Stimulated activated CD4-positive, alpha-beta T cell treated with anti-CD3 and anti-CD28 coated beads, Interleukin-1b, Interleukin-23, amount 100 ng/mL, for 4 hours (primary cell): ENCODE results near the gene ORC3.
A peak's percentile ranks its signal among the peaks of the same experiment; 100 is the strongest.

ENCODE experiments used
- DNase-seq, 2 donors: peaks; one replicate each; pipeline ENCODE4 v3.0.0-alpha.2; 2020; ENCODE audit warnings: low read depth in 2 of 2

Gene ORC3

GRCh38 chr6:87589693-87590416, at the start of gene ORC3, which contains the start of gene RARS2:
Gene ORC3, plus strand, starts transcription at chr6:87590135. Its CDS starts 34 bp downstream, at chr6:87590169.
Gene RARS2, minus strand, starts transcription at chr6:87589987. Its CDS starts 30 bp downstream, at chr6:87589957.
- peak; percentile 84 to 94 for DNase-seq

DNA sequence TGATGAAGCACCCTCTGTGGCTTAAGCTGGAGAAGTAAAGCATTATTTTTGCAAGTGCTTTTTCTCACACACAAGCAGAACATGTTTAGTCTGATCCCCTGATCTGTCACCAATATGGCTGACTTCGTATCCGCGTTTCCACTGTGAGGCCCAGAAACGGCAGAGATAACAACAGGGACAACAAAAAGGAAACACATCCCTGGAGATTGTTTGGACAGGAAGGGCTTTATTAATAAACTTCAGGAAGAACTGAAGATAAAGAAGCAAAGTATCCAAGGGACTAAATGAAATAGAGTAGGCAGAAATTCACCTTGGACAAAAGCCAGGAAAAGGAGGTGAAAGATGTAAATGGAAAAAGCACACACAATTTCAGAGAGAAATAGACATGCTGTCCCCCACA, 49.4 kb upstream of the ORC3 start:
- no peak for DNase-seq

DNA sequence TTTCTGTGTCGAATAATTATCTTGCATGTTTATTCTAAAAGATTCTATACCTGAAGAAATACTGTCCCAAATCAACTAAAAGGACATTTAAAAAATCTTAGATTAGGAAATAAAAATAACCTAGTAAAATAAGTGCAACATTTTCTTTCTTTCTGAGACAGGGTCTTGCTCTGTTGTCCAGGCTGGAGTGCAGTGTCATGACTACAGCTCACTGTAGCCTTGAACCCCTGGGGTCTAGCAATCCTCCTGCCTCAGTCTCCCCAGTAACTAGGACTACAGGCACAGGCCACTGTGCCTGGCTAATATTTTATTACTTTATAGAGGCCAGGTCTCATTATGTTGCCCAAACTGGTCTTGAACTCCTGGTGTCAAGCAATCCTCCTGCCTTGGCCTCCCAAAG, 48.9 kb upstream of the ORC3 start:
- DNase-seq = no peak

DNA sequence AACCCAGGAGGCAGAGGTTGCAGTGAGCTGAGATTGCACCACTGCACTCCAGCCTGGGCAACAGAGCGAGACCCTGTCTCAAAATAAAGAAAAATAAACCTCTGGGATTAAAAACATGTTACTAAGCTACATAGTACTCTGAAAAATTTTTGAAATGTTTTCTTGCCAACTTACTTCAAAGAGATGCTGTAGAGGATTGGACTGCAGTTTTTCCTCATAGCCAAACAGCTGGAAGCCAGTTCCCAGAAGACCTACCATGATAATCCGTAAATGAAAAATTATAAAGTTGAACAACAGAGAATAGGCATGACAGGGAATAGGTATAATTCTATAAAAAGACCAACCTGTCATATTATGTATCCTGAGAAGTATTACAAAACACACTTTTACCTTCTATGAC, 48.2 kb upstream of the ORC3 start:
- DNase-seq = no peak

DNA sequence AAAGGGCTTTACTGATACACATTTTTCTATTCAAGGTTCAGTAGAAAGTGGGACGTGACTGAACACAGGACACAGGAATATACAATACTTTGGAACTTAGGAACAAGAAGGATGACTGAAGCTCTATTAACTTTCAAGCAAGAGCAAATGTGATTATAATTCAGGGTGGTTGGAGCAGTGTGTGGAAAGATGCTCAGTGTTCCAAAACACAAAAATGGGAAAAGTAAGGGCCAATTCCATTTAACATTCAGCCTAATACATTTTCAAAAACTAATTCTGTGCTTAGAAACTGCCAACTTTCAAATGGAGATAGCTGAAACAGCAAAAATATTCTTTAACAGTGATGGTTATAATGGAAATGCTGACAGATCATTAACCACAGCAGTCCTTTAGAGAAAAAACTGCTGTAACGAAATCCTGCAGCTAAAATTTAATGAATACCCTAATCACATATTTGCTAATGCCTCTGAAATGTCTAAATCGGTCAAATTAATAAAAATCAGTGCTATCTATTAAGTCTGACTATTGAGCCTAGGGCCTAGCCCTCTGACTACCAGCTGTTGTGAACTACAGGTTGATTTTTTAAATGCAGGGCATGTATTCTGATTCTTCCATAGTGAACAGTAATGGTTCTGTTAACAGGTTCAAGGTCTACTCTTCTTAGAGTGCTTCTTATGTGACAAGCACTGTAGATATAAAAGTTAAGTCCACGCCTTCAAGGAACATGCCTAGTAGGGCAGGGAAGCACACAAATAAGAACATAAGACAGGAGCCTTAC, 46.0 kb upstream of the ORC3 start:
- DNase-seq = no peak

GRCh38 chr6:87544474-87544735, 45.5 kb upstream of the ORC3 start:
- no peak for DNase-seq

DNA sequence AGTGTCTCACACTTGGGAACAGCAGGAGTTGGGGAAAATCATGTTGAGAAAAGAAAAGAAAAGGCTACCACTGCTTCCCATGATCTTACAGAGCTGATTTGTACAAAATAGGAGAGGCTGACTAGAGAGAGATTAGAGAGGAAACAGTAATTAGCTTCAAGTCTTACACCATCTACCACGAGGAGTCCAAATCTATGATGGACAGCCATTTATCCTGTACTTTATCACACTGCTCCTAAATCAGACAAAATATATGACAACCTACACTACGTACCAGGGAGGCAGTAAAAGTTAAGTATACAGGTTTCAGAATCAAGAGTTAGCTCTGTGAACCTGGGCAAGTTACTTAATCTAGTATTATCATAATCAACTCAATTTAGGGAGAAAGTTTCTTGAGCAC, 38.1 kb upstream of the ORC3 start:
- DNase-seq = no peak

- DNase-seq = no peak
These were observed 36.7 kb upstream of the ORC3 start for GRCh38 chr6:87553159-87553765.

GRCh38 chr6:87555506-87555905, 34.4 kb upstream of the ORC3 start:
- DNase-seq = no peak

DNA sequence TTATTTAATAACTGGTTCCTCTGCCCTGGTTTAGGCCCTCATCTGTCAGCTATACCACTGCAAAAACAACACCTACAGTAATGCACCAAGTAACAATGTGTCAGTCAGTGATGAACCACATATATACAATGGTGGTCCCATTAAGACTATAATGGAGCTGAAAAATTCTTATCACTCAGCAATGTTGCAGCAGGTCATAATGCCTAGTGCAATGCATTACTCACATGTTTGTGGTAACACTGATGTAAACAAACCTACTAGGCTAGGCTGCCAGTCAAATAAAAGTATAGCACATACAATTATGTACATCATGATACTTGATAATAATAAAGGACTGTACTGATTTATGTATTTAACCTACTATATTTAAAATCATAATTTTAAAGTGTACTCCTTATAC, 31.5 kb upstream of the ORC3 start:
- no peak for DNase-seq

GRCh38 chr6:87561017-87561416, 28.9 kb upstream of the ORC3 start:
- DNase-seq = no peak

- DNase-seq = no peak
These were observed 17.9 kb upstream of the ORC3 start for GRCh38 chr6:87572021-87572420.

GRCh38 chr6:87572883-87573282, 17.1 kb upstream of the ORC3 start:
- no peak for DNase-seq

- no peak for DNase-seq
These were observed 16.5 kb upstream of the ORC3 start for GRCh38 chr6:87573307-87574024.

- DNase-seq = no peak
These were observed 15.6 kb upstream of the ORC3 start for GRCh38 chr6:87574237-87574804.

- DNase-seq = no peak
These were observed 14.5 kb upstream of the ORC3 start for GRCh38 chr6:87575423-87575822.

GRCh38 chr6:87583822-87584221, 6.1 kb upstream of the ORC3 start:
- DNase-seq = no peak

DNA sequence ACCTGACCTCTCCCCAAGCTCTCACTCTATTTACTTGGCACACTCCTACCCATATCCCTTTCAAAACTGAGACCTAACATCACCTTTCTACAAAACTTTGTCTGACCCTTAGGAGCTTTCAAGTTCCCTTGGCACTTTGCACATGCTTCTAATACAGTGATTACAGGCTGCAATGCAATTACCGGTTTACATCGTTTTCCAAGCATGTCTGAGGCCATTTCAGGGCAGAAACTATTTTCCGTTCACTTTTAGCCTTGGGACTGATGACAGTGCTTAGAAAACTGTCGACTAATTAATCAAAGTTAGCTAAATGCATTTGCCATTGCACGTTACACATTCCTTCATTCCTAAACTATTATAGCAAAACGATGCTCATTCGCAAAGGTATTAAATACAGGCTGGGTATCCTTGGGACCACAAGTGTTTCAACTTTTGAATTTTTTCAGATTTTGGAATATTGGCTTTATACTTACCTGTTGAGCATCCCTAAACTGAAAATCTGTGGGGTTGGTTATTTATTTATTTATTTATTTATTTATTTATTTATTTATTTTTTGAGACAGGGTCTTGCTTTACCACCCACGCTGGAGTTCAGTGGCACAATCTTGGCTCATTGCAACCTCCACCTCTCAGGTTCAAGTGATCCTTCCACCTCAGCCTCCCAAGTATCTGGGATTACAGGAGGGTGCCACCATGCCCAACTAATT, 3.4 kb upstream of the ORC3 start:
- no peak for DNase-seq

DNA sequence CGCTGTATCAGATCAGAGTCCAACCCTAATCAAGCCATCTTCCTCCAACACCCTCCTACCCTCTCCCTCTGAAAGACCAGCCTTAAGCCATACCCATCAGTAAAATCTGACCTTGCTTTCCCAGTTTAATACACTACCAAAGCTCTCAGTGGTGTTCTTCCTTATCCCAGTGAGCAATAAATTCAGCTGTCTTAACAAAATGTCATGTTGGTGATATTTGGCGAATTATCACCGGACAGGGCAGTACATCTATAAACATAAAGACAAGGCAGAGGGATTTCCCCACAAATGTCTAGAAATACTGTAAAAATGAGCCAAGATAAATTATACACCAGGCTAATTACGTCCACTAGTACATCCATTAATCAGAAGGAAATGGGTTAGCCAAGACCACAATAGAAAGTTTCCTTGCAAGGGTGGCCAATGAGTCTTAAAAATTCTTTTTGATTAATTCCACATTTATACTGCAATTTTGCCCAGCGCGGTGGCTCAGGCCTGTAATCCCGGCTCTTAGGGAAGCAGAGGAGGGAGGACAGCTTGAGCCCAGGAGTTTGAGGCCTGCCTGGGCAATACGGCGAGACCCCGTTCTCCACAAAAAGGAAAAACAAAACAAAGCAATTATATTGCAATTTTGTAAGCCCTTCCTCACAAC, 1.1 kb upstream of the ORC3 start:
- no peak for DNase-seq

- DNase-seq = no peak
These were observed 514 bp downstream of the ORC3 start for GRCh38 chr6:87590417-87590880.

DNA sequence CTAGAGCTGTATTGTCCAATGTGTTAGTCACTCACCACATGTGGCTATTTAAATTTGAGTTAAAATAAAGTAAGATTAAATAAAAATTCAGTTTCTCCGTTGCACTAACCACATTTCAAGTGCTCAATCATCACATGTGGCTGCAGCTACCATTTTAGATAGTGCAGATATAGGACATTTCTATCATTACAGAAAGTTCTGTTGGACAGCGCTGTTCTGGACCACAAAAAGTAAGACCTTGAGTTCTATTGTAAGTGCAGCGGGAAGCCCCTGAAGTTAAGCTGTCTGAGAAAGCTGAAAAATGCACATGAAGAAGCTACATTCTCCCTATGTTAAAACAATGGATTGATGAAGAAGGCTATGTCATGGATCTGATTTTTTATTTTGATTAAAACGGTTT, 1.1 kb downstream of the ORC3 start:
- DNase-seq = no peak
